IPS-15b (cell line): ENCODE data around the gene PLD5.
"Not testable (repeated sequence)": the region's sequence is repeated elsewhere in the genome, so short reads cannot be mapped to it uniquely, and the experiment has no call there.

Experiments used
- H3K27me3 ChIP-seq: one replicate; pipeline ENCODE4 v1.6.1; 2013; ENCODE audit warnings: low read length; ENCODE audit not compliant: control insufficient read depth, insufficient read depth
- H3K36me3 ChIP-seq: one replicate; pipeline ENCODE4 v1.6.1; 2013; ENCODE audit warnings: low read length; ENCODE audit not compliant: control insufficient read depth, insufficient read depth
- H3K4me1 ChIP-seq: one replicate; pipeline ENCODE4 v1.6.1; 2013; ENCODE audit warnings: mild to moderate bottlenecking, low read length; ENCODE audit not compliant: control insufficient read depth, insufficient read depth
- H3K4me3 ChIP-seq: one replicate; pipeline ENCODE4 v1.5.1; 2013; ENCODE audit warnings: low read depth, low read length
- H3K9ac ChIP-seq: one replicate; pipeline ENCODE4 v1.6.1; 2013; ENCODE audit warnings: low read depth, mild to moderate bottlenecking, low read length
- H3K9me3 ChIP-seq: one replicate; pipeline ENCODE4 v1.6.1; 2013; ENCODE audit warnings: mild to moderate bottlenecking, low read length; ENCODE audit not compliant: control insufficient read depth, insufficient read depth

Gene PLD5

DNA sequence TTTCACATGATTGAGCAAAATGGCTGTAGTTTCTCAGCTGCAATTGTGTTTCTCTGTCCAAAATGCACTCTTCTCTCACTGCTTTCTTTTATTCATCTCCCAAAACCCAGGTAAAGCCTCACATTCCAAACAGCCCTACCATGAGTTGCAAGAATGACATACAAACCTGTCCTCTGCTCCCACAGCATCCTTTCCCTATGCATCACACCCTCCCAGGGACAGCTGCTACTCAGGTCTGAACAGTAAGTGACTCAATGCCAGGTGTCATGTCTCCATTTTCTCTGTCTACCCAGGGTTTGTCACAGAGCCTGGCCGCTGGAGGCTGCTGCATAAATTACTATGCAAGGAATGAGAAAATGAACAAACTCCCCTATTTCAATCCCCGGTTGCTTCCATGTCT, 118.5 kb downstream of the PLD5 start:
- no peaks in the 10 kb centered on the region for H3K9me3 ChIP-seq
- no peaks in the 10 kb centered on the region for H3K4me1 ChIP-seq
- H3K9ac ChIP-seq, result no peak overlapping the region
- H3K36me3 ChIP-seq, result no peaks in the 10 kb centered on the region
- H3K4me3 ChIP-seq, result no peak overlapping the region
- H3K27me3 ChIP-seq, result no peaks in the 10 kb centered on the region

DNA sequence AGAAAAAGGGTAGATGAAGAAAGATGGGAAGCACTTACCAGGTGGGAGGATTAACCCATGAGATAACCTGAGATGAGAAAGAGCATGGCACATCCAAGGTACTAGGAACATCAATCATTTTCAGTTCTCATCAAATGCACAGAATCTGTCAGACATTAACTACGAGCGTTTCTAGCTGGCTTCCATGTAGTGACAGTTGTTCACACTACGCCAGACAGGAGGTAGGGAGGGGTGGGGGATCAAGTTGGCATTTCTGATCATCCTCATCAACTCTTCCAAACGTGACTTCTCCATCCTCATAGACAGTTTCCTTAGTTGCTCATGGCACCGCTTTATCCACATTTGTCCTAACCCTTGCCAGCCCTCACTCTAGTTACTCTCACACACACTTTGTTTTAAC, 120.2 kb downstream of the PLD5 start:
- H3K4me3 ChIP-seq, result no peak overlapping the region
- no peaks in the 10 kb centered on the region for H3K36me3 ChIP-seq
- no peaks in the 10 kb centered on the region for H3K9me3 ChIP-seq
- no peak overlapping the region for H3K9ac ChIP-seq
- H3K4me1 ChIP-seq, result no peaks in the 10 kb centered on the region
- no peaks in the 10 kb centered on the region for H3K27me3 ChIP-seq

DNA sequence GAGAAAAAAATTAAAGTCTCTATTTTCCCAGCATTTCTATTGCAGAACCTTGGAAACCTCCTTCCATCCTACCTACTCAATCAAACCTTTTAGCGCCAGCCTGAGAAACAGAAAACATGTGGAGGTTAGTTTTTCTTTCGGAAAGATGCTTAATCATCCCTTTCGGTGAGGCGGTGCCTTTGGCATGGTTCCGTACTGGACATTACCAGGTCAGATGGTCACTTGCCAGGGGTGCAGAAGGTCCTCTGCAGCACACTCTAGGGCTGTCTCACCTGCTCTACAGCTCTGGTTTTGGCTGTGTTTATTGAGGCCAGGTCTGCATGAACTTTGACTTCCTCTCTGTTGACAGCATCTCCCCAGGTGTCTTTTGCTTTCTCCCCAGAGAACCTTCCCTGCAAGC, 121.5 kb downstream of the PLD5 start:
- no peaks in the 10 kb centered on the region for H3K36me3 ChIP-seq
- no peaks in the 10 kb centered on the region for H3K4me1 ChIP-seq
- H3K27me3 ChIP-seq, result no peaks in the 10 kb centered on the region
- H3K9me3 ChIP-seq, result no peaks in the 10 kb centered on the region
- no peak overlapping the region for H3K4me3 ChIP-seq
- no peak overlapping the region for H3K9ac ChIP-seq

DNA sequence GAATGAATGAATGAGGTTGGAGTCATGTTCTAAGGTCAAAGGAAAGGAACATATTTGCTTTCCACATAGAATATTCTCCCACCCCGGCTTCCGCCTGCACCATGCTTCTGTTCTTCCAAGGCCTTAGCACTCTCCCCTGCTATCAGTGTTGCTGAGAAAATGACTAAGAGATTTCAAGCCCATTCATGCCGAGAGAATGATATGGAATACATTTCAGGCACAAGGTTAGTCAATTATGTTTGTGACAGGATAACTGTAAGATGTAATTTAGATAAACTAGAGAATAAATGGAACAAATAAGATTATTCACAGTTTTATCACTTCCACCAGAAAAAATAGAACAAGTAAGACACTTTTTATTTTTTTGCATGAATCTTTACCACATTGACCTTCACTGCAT, 122.6 kb downstream of the PLD5 start:
- Histone ChIP-seq H3K4me3 (no peak overlapping the region), H3K9me3 (no peaks in the 10 kb centered on the region), H3K4me1 (no peaks in the 10 kb centered on the region), H3K9ac (no peak overlapping the region), H3K27me3 (no peaks in the 10 kb centered on the region), H3K36me3 (no peaks in the 10 kb centered on the region)

DNA sequence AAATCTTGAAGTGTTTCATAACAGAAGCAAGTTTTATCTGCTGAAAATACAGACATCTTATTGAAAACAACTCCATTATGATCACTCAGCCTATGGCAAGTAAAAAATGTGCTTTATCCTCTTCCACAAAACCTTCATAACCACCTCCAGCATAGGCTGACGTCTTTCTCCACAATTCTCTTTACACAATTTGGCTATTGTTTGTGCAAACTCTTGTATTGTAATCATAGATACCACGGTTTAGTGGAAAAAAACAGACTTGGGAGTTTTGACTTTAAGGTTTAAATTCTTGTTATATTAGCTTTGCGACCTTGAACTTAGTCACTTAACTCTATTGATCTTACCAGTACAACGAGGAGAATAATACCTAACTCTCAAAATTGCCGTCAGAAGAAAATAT, 126.1 kb downstream of the PLD5 start:
- no peaks in the 10 kb centered on the region for H3K27me3 ChIP-seq
- no peak overlapping the region for H3K4me3 ChIP-seq
- H3K4me1 ChIP-seq, result no peaks in the 10 kb centered on the region
- no peak overlapping the region for H3K9ac ChIP-seq
- no peaks in the 10 kb centered on the region for H3K9me3 ChIP-seq
- no peaks in the 10 kb centered on the region for H3K36me3 ChIP-seq

DNA sequence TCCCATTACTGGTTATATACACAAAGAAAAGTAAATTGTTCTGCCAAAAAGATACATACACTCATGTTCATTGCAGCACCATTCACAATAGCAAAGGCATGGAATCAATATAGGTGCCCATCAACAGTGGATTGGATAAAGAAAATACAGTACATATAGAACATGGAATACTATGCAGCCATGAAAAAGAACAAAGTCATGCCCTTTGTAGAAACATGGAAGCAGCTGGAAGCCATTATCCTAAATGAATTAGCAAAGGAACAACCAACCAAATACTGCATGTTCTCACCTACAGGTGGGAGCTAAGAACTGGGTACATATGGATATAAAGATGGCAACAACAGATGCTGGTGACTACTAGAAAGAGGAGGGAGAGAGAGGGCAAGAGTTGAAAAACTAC, 132.6 kb downstream of the PLD5 start:
- no peaks in the 10 kb centered on the region for H3K36me3 ChIP-seq
- no peak overlapping the region for H3K9ac ChIP-seq
- peaks cover 4% of the 10 kb centered on the region for H3K9me3 ChIP-seq
- no peaks in the 10 kb centered on the region for H3K4me1 ChIP-seq
- no peaks in the 10 kb centered on the region for H3K27me3 ChIP-seq
- H3K4me3 ChIP-seq, result no peak overlapping the region

DNA sequence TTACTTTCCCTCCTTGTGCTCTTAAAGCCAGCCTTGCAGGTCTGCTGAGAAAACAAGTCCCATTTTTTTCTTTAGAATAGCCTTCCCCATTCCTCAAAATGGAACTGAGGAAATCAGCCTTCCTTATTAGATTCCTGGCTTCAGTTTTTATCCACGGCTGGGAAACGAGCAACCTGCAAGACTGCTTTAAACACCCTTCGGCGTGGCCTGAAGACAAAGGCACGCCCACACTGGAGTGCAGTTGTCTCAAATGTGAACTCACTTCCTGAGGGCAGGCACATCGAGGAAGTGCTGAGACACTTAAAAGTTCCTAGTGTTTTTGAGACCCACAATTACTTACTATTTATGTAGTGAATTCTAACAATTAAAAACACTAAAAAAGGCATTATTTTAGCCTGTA, 148.4 kb downstream of the PLD5 start:
- not testable (repeated sequence) for H3K36me3 ChIP-seq, H3K27me3 ChIP-seq, H3K4me3 ChIP-seq, H3K4me1 ChIP-seq, H3K9ac ChIP-seq, H3K9me3 ChIP-seq

DNA sequence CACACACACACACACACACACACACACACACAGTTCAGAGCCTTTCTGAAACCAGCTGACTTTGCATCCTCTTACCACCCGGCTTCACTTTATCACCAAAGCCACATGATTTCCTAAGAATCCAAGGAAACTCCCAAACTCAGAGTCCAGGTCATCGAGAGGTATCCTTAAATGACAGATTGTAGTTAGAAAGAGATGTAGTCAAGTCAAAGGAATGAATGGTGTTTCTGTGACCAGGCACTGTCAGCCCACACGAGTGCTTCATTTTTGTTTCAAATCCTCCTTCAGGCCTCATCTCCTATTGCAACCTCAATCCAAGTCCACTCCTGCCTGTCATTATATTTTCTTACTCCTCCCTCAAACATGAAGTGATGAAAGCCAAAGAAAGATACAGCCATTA, 174.1 kb downstream of the PLD5 start:
- not testable (repeated sequence) for H3K27me3 ChIP-seq, H3K4me3 ChIP-seq, H3K4me1 ChIP-seq, H3K9ac ChIP-seq, H3K9me3 ChIP-seq, H3K36me3 ChIP-seq

DNA sequence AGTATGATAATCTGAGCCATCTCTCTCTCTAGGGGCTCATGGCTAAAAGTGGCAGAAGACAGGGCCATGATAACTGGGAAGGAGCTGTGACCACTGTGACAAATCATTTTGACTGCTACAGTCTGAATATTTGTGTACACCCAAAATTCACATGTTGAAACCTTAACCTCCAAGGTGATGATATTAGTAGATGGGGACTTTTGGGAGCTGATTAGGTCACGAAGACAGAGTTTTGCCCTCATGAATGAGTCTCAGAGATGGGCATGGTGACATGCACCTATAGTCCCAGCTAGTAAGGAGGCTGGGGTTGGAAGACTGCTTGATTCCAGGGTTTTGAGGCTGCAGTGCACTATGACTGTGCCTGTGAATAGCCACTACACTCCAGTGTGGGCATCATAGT, 174.9 kb downstream of the PLD5 start:
- Histone ChIP-seq H3K9me3 (no peaks in the 10 kb centered on the region), H3K9ac (no peak overlapping the region), H3K36me3 (no peaks in the 10 kb centered on the region), H3K27me3 (no peaks in the 10 kb centered on the region), H3K4me3 (no peak overlapping the region), H3K4me1 (no peaks in the 10 kb centered on the region)

DNA sequence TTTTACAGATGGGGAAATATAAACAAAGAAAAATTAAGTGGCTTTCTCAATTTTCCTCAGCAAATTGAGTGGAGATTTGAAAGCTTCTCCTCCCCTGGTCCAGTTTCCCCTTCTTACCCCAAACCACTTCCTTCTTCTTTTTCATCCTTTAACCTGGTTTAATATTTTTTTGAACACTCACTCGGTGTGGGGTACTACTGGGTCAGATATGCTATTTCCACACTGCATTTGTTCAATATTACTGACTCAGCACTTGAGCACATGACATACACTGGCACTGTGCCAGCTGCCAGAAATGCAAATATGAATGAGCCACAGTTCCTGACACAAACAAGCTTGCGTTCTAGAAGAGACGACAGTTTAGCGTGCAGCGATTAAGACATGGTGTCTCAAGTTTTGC, 193.6 kb downstream of the PLD5 start:
- not testable (repeated sequence) for H3K9me3 ChIP-seq, H3K36me3 ChIP-seq, H3K9ac ChIP-seq, H3K4me3 ChIP-seq, H3K4me1 ChIP-seq, H3K27me3 ChIP-seq

DNA sequence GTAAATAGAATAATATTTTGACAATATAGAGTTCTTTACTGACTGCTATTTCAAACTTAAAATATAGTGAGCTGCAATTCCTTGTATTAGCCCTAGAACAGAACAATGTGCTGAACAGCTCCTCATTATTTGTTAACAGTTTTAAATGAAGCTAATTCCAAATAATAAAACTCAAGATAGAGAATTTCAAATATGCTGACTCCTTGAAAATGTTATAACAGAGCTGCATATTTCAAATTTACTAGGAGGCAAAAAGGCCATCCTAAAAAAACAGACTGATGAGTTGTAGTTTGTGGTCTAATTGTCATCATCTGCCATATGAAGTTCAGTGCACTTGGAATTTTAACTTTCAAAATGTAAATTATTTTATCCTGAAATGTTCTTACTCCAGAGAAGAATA, 197.1 kb downstream of the PLD5 start:
- not testable (repeated sequence) for H3K36me3 ChIP-seq, H3K9ac ChIP-seq, H3K27me3 ChIP-seq, H3K4me1 ChIP-seq, H3K4me3 ChIP-seq, H3K9me3 ChIP-seq

DNA sequence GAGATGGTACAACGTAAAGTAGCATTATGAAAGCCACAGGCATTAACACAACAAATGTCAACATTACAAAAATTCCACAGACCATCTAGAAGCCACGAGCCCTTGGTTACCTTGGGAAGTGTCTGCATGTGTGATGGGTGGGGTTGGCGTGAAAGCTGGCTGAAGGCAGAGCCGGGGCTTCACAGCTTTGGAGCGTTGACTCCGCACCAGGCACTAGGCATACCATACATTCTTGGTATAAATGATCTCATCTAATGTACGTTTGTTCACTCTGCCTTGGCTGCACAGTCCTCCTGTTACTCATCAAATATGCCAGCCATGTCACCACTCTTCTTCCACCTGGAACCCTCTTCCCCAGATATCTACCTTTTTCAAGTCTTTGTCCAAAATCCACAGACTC, 202.5 kb downstream of the PLD5 start:
- not testable (repeated sequence) for H3K36me3 ChIP-seq, H3K27me3 ChIP-seq, H3K4me3 ChIP-seq, H3K4me1 ChIP-seq, H3K9ac ChIP-seq, H3K9me3 ChIP-seq

DNA sequence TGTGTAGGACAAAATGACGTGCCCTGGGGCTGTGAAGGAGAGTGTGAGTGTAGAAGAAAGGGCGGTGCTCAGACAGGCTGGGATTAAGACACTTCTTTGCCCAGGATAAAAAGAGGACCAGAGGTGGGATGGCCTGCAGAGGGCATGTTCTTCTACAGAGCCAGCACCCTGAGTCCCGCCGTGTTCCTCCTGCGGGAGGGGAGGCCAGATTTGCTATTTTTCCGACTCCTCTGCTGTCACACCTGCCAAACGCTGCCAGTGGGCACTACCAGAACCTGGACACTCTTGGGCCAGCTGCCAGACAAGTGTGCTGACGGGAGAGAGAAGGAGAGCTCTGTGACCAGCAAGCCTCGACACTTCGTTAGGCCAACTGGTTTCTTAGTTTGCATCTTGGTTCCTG, 206.4 kb downstream of the PLD5 start:
- no peak overlapping the region for H3K4me3 ChIP-seq
- H3K9me3 ChIP-seq, result no peaks in the 10 kb centered on the region
- H3K9ac ChIP-seq, result no peak overlapping the region
- H3K36me3 ChIP-seq, result no peaks in the 10 kb centered on the region
- H3K4me1 ChIP-seq, result no peaks in the 10 kb centered on the region
- H3K27me3 ChIP-seq, result no peaks in the 10 kb centered on the region
